ENCODE measurements around the gene LDLRAD4. TPM values are rescaled to one million over a fixed set of nuclear protein-coding genes. Genes with fewer than 3 reads are reported as not detected.

Gene LDLRAD4
- total RNA-seq, 4 donors from 2014 or later: 14.0 to 36.9 (median 29.3) TPM

- H3K27ac ChIP-seq: no peak overlapping the region
- H3K9me3 ChIP-seq: no peaks in the 10 kb centered on the region
- H3K4me3 ChIP-seq: no peak overlapping the region
- WGBS, 2 donors: 58 to 68% methylated on average over 1 of the region's 1 CpG
- no peak for TF ChIP-seq CTCF (IDR thresholded peaks at IDR 0.05)
- no peak for TF ChIP-seq POLR2A (IDR thresholded peaks at IDR 0.05)
- TF ChIP-seq EP300 (IDR thresholded peaks at IDR 0.05): no peak
- H3K4me1 ChIP-seq: peaks cover 0 to 22% (median 8%) of the 10 kb centered on the region in 4 donors
- no peaks in the 10 kb centered on the region for H3K36me3 ChIP-seq
- no peak for DNase-seq (ENCODE audit: low spot score in 2 of 2)
- H3K27me3 ChIP-seq: no peaks in the 10 kb centered on the region
Observed at GRCh38 chr18:13574761-13575160, 356.2 kb downstream of the LDLRAD4 start.

- no peak for DNase-seq (ENCODE audit: low spot score in 2 of 2)
- 80 to 89% methylated on average over 6 of the region's 6 CpGs for WGBS, 2 donors
- H3K4me1 ChIP-seq: peaks cover 0 to 25% (median 8%) of the 10 kb centered on the region in 4 donors
Observed at GRCh38 chr18:13576598-13576997, 358.0 kb downstream of the LDLRAD4 start.

GRCh38 chr18:13577091-13577697 is 358.6 kb downstream of the LDLRAD4 start:
- DNase-seq (ENCODE audit: low spot score in 2 of 2): no peak
- peaks cover 0 to 25% (median 11%) of the 10 kb centered on the region in 4 donors for H3K4me1 ChIP-seq
- H3K9me3 ChIP-seq: no peaks in the 10 kb centered on the region
- WGBS, 2 donors: 26 to 33% methylated on average over 10 of the region's 10 CpGs
- no peaks in the 10 kb centered on the region for H3K36me3 ChIP-seq
- no peaks in the 10 kb centered on the region for H3K27me3 ChIP-seq
- peak overlapping the region in 3 of 4 donors; percentile 57 to 75 (median 66) for H3K27ac ChIP-seq
- peak overlapping the region in 1 of 4 donors; percentile 11 for H3K4me3 ChIP-seq
- TF ChIP-seq CTCF (IDR thresholded peaks at IDR 0.05): no peak
- peak in 1 of 2 donors; percentile 23 for TF ChIP-seq POLR2A (IDR thresholded peaks at IDR 0.05)

More at GRCh38 chr18:13576598-13576997, 358.0 kb downstream of the LDLRAD4 start:
- H3K4me3 ChIP-seq: no peak overlapping the region
- H3K36me3 ChIP-seq: no peaks in the 10 kb centered on the region
- H3K27ac ChIP-seq: peak overlapping the region in 3 of 4 donors; percentile 31 to 75 (median 66)
- no peaks in the 10 kb centered on the region for H3K9me3 ChIP-seq
- no peaks in the 10 kb centered on the region for H3K27me3 ChIP-seq
- no peak for TF ChIP-seq POLR2A (IDR thresholded peaks at IDR 0.05)
- TF ChIP-seq EP300 (IDR thresholded peaks at IDR 0.05): no peak
- no peak for TF ChIP-seq CTCF (IDR thresholded peaks at IDR 0.05)

GRCh38 chr18:13577781-13578180 is 359.2 kb downstream of the LDLRAD4 start:
- peak overlapping the region in 3 of 4 donors; percentile 57 to 75 (median 66) for H3K27ac ChIP-seq

More at GRCh38 chr18:13577781-13578180, 359.2 kb downstream of the LDLRAD4 start:
- Histone ChIP-seq H3K27me3 (no peaks in the 10 kb centered on the region), H3K9me3 (no peaks in the 10 kb centered on the region), H3K4me3 (peak overlapping the region in 1 of 4 donors; percentile 11), H3K36me3 (no peaks in the 10 kb centered on the region), H3K4me1 (peaks cover 0 to 25% (median 11%) of the 10 kb centered on the region in 4 donors)
- no peak for DNase-seq (ENCODE audit: low spot score in 2 of 2)
- WGBS, 2 donors: 67 to 80% methylated on average over 3 of the region's 3 CpGs
- TF ChIP-seq POLR2A (IDR thresholded peaks at IDR 0.05) (no peak), CTCF (IDR thresholded peaks at IDR 0.05) (no peak), EP300 (IDR thresholded peaks at IDR 0.05) (no peak)

Measured in tibial nerve (tissue), 4 donors.